GM12864 (cell line): ENCODE results near the gene ANKRD33.

Source experiments
- DNase-seq: peaks from one replicate; pipeline ENCODE4 v3.0.0-alpha.2; 2011; ENCODE audit warnings: low read depth
- H3K4me3 ChIP-seq: 2 replicates; pipeline ENCODE4 v1.5.1; 2011; ENCODE audit warnings: mild to moderate bottlenecking, low read depth, low read length, control low read depth
- TF ChIP-seq, protein P1 (sequence below): IDR thresholded peaks from 2 replicates; pipeline ENCODE4 v1.5.1; 2011; ENCODE audit warnings: low read depth, mild to moderate bottlenecking, moderate library complexity, low read length, control low read depth, inconsistent platforms; ENCODE audit errors: missing control alignments

The ANKRD33 gene

DNA sequence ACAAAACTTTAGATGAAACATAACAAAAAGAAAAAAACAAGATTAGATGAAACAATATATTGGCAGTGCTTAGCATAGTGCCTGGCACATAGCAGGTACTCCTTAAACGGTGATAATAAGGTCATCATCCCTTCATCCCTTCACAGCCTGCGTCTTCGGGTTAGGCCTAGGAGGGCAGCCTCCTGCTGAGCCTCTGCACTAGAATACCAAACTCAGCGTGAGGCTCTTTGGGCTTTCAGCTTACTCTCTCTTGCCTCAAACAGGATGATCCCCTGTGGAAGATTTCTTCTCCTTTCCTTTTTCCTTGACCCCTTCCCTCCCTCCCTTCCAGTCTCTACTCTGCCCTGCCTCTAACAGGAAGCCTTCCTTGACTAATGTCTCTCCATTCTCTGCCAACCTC lies 25.0 kb upstream of the ANKRD33 start:
- H3K4me3 ChIP-seq: no peak overlapping the region
- no peak for DNase-seq
- TF ChIP-seq, protein P1, sequence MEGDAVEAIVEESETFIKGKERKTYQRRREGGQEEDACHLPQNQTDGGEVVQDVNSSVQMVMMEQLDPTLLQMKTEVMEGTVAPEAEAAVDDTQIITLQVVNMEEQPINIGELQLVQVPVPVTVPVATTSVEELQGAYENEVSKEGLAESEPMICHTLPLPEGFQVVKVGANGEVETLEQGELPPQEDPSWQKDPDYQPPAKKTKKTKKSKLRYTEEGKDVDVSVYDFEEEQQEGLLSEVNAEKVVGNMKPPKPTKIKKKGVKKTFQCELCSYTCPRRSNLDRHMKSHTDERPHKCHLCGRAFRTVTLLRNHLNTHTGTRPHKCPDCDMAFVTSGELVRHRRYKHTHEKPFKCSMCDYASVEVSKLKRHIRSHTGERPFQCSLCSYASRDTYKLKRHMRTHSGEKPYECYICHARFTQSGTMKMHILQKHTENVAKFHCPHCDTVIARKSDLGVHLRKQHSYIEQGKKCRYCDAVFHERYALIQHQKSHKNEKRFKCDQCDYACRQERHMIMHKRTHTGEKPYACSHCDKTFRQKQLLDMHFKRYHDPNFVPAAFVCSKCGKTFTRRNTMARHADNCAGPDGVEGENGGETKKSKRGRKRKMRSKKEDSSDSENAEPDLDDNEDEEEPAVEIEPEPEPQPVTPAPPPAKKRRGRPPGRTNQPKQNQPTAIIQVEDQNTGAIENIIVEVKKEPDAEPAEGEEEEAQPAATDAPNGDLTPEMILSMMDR: no peak

DNA sequence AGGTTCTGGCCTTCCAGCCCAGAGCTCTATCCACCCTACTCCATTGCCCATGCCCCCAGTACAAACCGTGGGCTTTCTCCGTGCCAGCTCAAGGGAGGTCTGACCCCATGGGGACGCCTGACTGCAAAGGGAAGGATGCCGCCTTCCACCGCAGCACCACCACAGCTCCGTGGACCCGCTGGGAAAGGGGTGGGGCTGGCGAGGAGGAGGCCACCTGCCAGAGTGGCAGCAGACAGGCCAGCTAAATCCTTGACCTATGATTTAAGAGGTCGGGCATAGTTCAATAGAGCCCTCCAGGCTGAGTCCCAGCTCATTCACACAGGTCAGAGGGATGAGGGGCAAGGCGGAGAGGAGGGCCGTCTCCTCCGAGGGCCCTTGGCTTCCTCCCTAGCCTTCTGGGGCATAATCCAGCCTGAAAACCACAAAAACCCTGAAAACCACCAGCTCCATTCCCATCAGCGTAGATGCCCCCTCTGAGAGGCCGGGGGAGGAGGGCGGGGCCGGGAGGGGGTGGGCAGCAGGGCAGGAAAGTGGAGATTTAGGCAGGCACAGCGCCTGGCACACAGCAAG lies 24.5 kb upstream of the ANKRD33 start:
- H3K4me3 ChIP-seq: no peak overlapping the region
- no peak for DNase-seq
- TF ChIP-seq, protein P1: no peak

DNA sequence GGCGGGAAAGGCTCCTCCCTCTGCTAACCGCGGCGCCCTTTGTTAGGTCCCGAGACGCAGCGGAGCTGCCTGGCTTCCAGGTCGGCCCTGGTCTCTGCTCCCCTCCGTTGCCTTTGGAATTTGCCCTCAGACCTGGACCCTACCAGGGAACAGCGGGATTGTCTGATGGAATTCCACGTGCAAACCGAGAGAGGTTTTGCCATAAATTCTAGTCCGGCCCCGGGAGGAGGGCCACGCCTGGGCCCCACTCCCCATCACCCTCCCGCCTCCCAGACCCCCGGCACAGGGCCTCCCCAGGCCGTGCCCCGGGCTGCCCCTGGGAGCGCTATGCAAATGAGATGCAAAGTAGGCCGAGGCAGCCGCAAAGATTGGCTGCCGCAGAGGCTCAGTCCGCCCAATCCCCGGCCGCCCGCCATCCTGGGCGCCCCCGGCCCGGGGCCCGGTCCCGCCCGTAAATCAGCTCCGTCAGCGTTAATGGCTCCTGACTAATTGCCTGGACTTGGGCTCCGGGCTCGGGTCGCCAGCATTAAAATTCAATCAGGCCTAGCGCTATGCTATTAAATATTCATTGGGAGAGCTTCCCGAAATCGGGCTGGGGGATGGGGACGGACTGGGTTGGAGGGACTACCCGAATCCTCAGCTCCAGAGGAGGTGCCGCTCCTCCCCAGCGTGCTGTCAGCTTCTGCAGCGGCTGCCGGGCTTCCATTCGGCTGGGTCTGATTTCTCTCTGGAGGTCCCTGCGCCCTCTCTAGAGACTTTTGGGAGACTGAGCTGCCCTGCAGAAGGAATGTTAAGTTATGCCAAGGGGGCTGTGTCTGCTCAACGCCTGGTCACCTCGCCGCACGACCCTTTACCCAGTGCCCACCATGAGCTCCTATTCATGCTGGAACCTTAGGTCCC lies 23.7 kb upstream of the ANKRD33 start:
- no peak for DNase-seq
- no peak overlapping the region for H3K4me3 ChIP-seq
- TF ChIP-seq, protein P1: no peak

DNA sequence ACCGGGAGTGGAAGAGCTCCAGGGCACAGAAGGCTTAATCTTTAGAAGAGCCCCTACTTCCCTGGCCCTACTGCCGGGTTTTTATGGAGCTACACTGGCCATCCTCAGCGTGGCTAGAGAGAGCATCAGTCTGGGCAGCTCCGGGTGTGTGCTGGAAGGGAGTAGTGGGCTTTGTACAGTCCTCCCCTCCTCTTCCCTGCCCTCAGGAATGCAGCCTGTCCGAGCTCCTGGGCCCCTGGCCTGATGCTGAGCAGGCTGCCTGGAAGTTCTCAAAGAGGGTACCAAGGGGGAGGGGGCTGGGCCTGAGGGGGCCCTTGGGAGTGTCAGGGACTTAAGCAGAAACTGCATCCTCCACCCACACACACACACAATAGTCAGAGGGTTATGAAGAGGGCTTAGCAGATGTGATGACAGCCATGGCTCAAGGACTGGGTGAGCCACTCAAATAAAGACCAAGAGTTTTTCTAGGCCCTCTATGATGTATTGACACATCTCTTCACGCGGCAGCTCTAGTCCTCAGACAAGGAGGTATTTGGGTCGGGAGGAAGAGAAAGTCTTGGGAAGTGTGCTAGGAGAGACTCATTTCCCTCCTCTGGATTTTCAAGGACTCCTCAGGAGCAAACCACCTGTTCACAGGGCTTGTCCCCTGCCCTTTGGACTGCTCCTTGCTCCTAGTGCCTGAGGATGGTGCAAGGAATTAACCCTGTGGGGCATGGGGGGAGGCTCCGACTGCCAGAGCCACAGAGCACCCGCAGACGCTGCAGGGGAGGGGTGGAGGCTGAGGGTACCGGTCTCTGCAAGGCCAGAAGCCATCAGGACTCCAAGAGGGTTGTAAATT lies 22.9 kb upstream of the ANKRD33 start:
- TF ChIP-seq, protein P1: no peak
- H3K4me3 ChIP-seq: no peak overlapping the region
- no peak for DNase-seq

- H3K4me3 ChIP-seq: no peak overlapping the region
- DNase-seq: no peak
- TF ChIP-seq, protein P1: no peak
These were observed 22.1 kb upstream of the ANKRD33 start for GRCh38 chr12:51865757-51866270.

- H3K4me3 ChIP-seq: no peak overlapping the region
- DNase-seq: no peak
- TF ChIP-seq, protein P1: no peak
These were observed 21.6 kb upstream of the ANKRD33 start for GRCh38 chr12:51866324-51866723.
